OCI-LY7 (cell line): ENCODE results near the gene GALM.

Experiments
- EZH2phosphoT487 ChIP-seq: fragments of 200-600 bp; sonication (generic); IDR thresholded peaks from 2 replicates; pipeline ENCODE4 v1.6.1; 2018; ENCODE audit warnings: low read depth, borderline replicate concordance, mild to moderate bottlenecking, mixed run types, antibody characterized with exemption, low read length, moderate library complexity, mixed read lengths
- TF ChIP-seq, protein P1 (sequence below): fragments of 200-600 bp; sonication (generic); conservative IDR thresholded peaks from 2 replicates; pipeline ENCODE4 v1.5.1; 2014; ENCODE audit warnings: mild to moderate bottlenecking, antibody characterized with exemption, low read length, moderate library complexity, mixed read lengths

DNA sequence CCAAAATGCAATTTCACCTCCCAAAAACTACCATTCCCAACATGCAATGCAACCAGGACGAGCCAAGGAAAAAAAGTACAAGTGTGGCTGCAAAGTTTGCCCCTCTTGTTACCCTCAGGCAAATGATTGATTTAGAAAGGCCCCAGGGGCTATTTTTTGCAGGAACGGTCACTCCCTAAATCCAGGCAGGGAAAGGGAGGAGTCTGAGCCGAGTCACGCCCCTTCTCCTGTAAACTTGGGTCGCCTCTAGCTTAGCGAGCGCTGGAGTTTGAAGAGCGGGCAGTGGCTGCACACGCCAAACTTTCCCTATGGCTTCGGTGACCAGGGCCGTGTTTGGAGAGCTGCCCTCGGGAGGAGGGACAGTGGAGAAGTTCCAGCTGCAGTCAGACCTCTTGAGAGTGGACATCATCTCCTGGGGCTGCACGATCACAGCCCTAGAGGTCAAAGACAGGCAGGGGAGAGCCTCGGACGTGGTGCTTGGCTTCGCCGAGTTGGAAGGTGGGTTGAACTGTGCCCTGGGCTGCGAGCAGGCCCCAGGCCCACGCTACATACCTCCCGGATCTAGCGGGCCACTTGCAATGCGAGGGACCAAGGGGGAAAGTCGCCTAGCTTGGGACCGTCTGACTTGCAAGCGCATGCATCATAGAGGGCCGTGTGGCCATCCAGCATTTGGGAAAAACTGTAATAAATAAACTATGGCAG is at the start of gene GALM:
- TF ChIP-seq, protein P1, sequence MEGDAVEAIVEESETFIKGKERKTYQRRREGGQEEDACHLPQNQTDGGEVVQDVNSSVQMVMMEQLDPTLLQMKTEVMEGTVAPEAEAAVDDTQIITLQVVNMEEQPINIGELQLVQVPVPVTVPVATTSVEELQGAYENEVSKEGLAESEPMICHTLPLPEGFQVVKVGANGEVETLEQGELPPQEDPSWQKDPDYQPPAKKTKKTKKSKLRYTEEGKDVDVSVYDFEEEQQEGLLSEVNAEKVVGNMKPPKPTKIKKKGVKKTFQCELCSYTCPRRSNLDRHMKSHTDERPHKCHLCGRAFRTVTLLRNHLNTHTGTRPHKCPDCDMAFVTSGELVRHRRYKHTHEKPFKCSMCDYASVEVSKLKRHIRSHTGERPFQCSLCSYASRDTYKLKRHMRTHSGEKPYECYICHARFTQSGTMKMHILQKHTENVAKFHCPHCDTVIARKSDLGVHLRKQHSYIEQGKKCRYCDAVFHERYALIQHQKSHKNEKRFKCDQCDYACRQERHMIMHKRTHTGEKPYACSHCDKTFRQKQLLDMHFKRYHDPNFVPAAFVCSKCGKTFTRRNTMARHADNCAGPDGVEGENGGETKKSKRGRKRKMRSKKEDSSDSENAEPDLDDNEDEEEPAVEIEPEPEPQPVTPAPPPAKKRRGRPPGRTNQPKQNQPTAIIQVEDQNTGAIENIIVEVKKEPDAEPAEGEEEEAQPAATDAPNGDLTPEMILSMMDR: no peak
- TF ChIP-seq EZH2phosphoT487: no peak
